GM19324 (cell line): ENCODE data around the gene ZNF619.

Experiments
- ATAC-seq: cut with Tn5 transposase; IDR thresholded peaks from one replicate; pipeline ENCODE4 v1.9.1; 2021; ENCODE audit warnings: mild to moderate bottlenecking, moderate library complexity; ENCODE audit not compliant: unreplicated experiment, low FRiP score

Gene ZNF619

DNA sequence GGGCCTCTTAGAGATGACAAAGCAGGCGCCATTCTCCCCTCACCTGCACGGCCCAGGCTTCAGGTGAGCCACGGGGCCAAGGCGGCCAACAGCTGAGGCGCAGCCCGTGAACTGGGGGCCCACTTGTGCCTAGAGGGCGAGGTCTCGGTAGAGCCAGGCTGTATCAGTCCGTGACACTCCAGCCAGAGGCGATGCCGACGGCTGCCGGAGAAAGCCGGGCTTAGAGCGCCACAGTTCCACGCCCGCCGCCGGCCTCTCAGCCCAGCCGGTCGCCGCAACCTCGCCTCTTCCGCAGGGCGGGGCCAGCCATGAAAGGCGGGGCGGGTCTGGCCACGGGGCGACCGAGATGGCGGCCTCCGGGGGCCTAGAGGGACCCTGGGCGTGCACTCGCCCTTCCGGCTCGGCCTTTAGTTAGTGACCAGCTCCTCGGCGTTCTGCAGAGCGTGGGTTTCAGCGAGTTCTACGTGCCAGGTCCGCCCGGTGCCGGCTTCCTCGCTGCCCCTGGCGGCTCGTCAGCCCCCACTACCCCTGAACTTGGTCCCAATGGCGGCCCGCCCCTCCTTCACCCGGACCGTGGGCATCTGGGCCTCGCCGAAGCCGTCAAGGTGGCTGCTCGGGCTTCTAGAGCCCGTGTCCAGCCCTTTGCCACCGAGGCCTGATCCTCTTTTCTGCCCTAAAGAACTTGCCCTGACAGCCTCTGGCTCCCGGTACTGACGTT, 47.8 kb downstream of the ZNF619 start, which contains the start of gene ZNF621:
Gene ZNF621, plus strand, starts transcription at position 393 of the 718 bp plus-strand sequence. CDS start 881 bp downstream, outside the sequence.
- peak; percentile 98 for ATAC-seq

DNA sequence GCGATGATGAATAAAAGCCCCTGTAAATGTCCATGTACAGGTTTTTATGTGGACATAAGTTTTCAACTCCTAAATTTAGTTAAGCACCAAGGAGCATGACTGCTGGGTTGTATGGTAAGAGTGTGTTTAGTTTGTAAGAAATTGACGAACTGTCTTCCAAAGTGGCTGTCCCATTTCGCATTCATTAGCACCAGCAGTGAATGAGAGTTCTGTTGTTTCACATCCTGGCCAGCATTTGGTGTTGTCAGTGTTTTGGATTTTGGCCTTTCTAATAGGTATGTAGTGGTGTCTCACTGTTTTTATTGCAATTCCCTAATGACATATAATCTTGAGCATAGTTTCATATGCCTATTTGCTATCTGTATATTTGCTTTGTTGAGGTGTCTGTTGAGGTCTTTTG, 51.5 kb downstream of the ZNF619 start:
- no peak for ATAC-seq

- ATAC-seq = no peak
These were observed 55.3 kb downstream of the ZNF619 start for GRCh38 chr3:40532252-40532651.

DNA sequence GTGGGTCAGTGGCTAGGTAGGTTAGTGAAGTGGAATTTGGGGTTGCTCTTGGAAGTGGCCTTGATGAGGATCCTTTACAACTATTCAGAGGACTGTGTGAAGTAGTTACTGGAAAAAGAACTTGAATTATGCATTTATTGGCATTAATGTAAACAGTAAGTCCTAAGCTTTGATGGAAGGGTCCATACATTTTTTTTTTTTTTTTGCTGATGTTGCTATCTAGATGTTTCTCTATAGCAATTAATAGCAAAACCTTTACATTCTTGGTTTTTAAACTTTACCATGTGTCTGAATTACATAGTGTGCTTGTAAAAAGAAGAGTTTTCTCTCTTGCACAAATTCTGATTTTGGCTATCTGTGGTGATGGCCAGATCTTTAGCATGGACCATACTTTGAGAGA, 57.4 kb downstream of the ZNF619 start:
- no peak for ATAC-seq
